ENCODE data around the gene CD34.

CD34 gene

DNA sequence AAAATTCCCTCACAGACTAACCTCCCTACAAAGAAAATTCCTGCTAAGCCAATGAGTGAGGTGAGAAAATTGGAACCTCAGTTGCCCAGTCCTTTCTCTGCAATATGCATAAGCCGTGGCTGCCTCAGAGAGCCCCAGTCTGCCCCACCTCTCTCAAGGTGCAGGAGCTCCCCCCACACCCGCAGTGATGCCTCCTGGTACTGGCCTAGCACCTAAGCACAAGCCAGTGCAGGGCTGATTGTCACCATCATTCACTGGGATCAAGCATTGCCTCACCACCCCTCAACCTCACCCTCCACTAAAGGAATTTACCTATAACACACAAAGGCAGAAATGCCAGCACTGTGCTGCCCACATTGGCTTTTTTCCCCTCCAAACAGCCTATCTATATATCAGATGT lies 56.9 kb downstream of the CD34 start:
- DNase-seq (ENCODE audit: low read depth in 3 of 3): no peak

- no peak for DNase-seq (ENCODE audit: low read depth in 3 of 3)
Observed at GRCh38 chr1:207853372-207853757, 57.6 kb downstream of the CD34 start.

GRCh38 chr1:207852576-207853371 lies 58.2 kb downstream of the CD34 start:
- DNase-seq (ENCODE audit: low read depth in 3 of 3): no peak

- no peak for DNase-seq (ENCODE audit: low read depth in 3 of 3)
Observed at GRCh38 chr1:207851696-207852095, 59.2 kb downstream of the CD34 start.

DNA sequence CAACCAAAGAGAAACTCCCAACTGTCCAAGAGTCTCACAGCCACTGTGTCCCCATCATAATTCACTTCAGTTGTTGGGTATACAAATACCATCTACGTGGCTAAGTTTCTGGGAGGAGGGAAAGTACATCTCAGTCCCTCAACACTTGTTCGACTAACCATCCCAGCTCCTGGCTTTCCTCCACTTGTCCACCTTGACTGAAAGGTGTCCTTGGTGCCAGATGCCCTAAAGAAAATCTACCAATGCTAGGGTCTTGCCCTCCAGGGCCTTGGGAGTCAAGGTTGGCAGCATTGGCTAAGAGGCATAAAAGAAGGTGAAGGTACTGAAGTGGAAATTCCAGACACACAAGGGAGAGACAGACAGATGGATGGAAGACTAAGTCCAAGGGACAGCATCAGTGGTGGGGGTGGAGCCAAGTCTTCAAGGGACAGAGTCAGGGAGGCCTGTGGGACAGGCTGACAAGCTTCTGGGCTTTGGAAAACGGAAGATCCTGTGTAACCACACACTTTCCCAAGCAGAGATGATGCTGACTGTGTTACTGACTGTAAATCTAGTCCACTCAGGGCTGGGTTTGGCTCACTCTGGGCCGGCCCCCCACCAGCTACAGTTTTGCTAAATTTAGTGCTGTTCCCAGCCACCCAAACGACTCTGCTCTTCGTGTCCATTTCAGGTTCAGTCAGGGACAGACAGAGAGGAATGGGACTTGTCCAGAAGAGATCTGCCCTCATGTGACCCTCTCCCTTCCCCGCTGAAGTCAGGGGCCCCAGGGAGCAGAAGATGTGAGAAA lies 60.1 kb downstream of the CD34 start:
- no peak for DNase-seq (ENCODE audit: low read depth in 3 of 3)

- DNase-seq (ENCODE audit: low read depth in 3 of 3): no peak
Observed at GRCh38 chr1:207849646-207850045, 61.3 kb downstream of the CD34 start.

DNA sequence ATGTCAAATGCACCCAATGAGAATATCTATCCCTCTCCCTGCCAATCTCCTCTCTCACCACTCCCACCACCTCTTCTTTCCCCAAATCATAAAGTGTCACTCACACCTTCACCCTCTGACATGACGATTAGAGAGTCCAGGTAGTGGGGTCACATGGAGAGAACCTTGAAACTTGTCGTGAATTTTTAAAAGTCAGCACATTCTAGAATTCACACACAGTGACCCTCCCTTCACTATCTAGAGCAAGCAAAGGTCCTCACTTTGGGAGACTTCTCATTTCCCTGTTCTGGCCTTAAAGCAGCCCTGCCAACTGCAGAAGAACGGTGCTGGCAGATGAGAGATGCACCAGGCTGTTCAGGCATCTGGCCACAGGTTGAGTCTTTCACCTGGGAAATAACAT lies 61.9 kb downstream of the CD34 start:
- DNase-seq (ENCODE audit: low read depth in 3 of 3): no peak

DNA sequence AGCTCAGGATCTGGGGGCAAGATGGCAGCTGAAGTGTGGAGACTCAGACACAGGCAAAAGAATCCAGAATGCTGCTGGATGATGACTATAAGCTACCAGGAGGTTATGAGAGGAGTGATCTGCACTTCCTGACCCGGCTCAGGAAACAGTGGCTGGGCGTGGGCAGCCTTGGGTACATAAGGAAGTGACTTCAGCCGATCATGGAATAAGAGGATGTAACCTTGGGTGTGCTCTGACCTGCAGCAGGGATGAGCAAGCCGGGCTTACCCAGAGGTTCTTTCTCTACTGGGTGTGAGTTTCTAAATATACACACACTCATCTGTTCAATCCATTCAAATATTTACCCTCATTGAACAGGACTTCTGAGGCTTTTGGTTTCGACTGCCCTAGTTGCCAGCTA lies 62.7 kb downstream of the CD34 start:
- DNase-seq (ENCODE audit: low read depth in 3 of 3): no peak

- no peak for DNase-seq (ENCODE audit: low read depth in 3 of 3)
Observed at GRCh38 chr1:207847116-207847515, 63.8 kb downstream of the CD34 start.

- no peak for DNase-seq (ENCODE audit: low read depth in 3 of 3)
Observed at GRCh38 chr1:207845109-207845508, 65.8 kb downstream of the CD34 start.

DNA sequence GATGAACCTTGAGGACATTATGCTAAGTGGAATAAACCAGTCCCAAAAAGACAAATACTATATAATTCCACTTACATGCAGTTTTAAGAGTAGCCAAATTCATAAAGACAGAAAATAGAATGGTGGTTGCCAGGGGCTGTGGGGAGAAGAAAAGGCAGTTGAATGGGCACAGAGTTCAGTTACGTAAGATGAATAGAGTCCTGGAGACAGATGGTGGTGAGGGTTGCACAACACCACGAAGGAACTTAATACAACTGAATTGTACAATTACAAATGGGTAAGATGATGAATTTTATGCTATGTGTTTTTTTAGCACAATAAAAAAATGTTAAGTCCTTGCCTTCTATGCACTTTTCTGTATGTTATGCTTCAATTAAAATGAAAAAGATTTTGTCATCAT lies 66.6 kb downstream of the CD34 start:
- DNase-seq (ENCODE audit: low read depth in 3 of 3): no peak

DNA sequence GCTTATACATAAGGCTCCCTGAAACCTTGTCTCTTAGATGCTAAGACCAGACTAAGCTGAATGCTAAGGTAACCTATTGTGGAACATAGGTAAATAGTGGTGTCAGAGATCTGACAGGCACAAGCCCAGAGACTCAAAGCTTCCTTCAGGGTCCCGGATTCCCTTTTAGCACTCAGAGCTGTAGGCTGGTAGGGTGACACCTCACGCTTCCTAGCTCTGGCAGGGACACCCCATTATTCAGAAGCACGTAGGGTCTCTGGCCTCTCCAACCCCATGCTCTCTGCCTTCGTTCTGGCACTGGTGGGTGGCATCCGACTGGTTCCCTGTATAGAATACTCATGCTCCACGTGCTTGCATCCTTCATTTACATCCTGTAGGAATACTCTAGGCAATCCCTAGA lies 68.4 kb downstream of the CD34 start:
- no peak for DNase-seq (ENCODE audit: low read depth in 3 of 3)

DNA sequence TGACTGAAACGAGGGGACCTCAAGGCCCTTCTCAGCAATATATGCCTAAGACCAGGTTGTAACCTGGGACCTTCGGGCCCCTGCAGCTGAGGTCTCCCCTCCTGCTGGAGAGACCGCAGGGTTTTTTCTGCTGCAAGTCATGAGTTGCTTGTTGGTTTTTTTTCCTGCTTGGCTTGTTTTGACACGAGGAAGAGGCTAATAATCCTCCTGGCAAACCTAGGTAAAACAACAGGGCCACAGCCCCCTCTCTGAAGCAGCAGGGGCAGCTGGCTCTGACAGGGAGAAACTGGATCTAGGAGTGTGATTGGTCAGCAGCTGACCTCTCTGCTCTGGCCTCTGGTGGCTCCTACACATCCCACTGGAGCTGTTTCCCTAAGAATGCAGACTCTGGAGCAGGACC lies 69.0 kb downstream of the CD34 start:
- DNase-seq (ENCODE audit: low read depth in 3 of 3): no peak

DNA sequence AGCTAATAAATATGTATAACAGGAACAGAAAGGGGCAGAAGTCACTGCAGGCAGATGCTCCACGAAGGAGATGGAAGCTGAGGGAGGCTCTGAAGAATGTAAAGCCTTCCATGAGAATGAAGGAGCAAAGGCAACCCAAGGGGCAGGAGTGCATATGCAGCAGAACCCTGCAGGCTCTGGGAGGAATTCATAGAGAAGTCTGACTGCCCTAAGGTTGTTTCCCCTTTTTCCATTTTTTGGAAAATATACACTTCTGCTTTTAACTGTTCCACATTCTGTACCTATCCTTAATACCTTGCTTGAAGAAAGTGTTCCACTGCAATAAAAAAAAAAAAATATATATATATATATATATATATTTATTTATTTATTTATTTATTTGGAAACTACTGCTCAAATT lies 69.6 kb downstream of the CD34 start:
- no peak for DNase-seq (ENCODE audit: low read depth in 3 of 3)

DNA sequence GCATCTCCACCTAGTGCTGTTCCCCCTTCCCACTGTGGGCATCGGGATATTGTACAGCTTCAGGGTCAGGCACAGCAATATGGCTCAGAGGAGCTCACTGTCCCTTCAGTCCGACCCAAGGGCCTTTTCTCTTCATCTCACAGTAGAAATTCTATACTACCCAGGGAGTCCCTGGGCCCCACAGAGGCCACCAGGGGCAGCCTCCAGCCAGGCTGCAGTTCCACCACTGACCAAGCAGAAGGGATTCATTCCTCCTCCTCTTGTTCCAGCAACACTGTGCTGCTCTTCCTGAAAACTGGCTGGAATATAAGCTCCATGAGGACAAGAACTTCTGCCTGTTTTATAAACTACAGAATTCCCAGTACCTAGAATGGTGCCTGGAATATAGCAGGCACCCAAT lies 70.5 kb downstream of the CD34 start:
- no peak for DNase-seq (ENCODE audit: low read depth in 3 of 3)

- no peak for DNase-seq (ENCODE audit: low read depth in 3 of 3)
Observed at GRCh38 chr1:207839083-207839413, 71.9 kb downstream of the CD34 start.

DNA sequence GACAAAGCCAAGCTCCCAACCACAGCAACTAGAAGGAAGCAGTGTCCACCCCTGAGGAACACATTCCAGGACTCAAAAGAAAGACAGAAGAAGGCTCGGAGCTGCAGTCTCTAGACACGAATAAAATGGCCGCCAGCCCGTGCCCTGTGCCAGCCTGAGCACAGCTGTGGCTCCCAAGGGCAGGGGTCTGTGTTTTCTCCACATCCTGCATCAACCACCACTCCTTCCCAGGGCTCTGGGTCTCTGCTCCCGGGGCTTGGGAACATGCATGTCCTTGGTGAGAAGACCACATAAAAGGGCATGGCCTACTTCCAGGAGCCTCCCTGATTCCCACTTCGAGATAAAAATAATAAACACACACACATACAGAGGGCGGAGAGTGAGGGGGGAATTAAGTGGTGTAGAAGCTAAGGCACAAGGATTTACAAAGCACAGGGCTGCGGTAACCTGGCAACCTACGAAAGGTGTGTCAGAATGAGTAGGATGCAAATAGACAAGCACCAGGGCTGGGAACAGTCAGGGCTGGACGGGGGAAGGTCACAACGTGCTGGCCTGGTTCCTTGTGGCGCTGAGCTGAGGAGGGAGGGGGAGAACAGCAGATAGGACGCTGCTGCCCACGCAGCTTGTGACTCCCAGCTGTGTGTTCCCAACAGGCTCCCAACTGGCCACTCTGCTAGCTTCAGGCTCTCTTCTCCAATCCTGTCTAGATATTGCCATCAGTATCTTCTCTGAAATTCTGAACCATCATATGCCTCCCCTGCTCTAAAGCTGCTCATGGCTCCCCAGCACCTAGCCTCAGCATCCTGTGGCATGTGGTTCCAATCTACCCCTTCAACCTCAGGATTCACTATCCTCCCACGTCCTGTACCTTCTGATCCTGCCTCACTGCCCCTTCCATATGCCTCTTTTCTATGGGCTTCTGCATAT lies 72.5 kb downstream of the CD34 start:
- DNase-seq (ENCODE audit: low read depth in 3 of 3): no peak

DNA sequence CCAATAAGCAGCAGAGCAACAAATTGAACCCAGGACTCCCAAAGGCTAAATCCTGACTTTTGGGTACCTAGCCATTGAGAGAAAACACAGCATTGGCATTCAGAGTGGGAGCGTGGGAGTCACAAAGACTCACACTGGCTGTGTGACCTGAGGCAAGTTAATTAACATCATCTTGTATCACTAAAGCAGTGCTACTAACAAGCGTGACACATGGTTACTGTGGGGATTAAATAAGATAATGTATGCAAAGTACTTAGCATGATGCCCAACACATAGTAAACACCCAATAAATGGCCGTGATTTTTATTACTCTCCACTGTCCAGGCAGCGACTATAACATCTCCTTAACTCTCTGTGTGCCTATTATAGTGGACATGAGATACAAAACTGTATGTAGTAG lies 73.3 kb downstream of the CD34 start:
- DNase-seq (ENCODE audit: low read depth in 3 of 3): no peak

GRCh38 chr1:207836591-207837347 lies 74.2 kb downstream of the CD34 start:
- DNase-seq (ENCODE audit: low read depth in 3 of 3): no peak

DNA sequence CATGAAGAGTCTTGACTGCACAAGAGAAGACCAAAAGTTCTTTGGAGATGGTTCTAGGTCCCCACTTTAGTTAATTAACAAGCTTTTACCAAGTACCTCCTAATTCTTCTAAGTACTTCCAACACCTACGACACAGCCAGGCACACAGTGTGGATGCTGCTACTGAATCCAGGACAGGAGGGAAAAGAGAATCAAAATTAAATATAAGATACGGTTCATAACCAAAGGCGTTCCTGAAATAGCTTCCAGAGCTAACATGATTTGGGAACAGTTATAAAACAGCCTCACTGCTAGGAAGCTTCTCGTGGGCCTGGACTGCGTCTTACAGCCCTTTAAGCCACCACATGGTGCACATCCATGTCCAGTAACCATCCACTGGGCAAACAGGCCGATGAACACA lies 75.0 kb downstream of the CD34 start:
- DNase-seq (ENCODE audit: low read depth in 3 of 3): no peak

GRCh38 chr1:207833956-207834660 lies 76.8 kb downstream of the CD34 start:
- no peak for DNase-seq (ENCODE audit: low read depth in 3 of 3)
